Panc1 (cell line): ENCODE data around the gene ZNF695. TPM values are rescaled to one million over a fixed set of nuclear protein-coding genes. Genes with fewer than 3 reads are reported as not detected.

Experiments
- ATAC-seq: fragments of 200-7000 bp; cut with Tn5 transposase; 2 replicates; pipeline ENCODE4 v1.9.1; 2020; ENCODE audit warnings: mild to moderate bottlenecking, moderate library complexity
- BruUV-seq: library from RNA; stranded (reverse); fragments of 400-500 nt; replicated peaks from 2 replicates; lab custom pipeline; 2021; lab: Mats Ljungman, UMichigan
- CTCF ChIA-PET: fragments of 300-600 bp; sonication (Branson Sonifier 250); formaldehyde crosslinking; loops from one replicate; lab custom pipeline; 2022; ENCODE audit warnings: antibody characterized with exemption; lab: Charles Lee
- POLR2A ChIA-PET: fragments of 300-600 bp; sonication (Branson Sonifier 250); formaldehyde crosslinking; loops from one replicate; lab custom pipeline; 2022; ENCODE audit warnings: antibody characterized with exemption; lab: Charles Lee
- DNase-seq: peaks from one replicate; pipeline ENCODE4 v3.0.0-alpha.2; 2010; ENCODE audit warnings: low read depth, low spot score
- H3K27ac ChIP-seq: 2 replicates; pipeline ENCODE4 v1.5.1; 2011; ENCODE audit warnings: mild to moderate bottlenecking, low read length, inconsistent platforms
- H3K27me3 ChIP-seq: fragments of 200-500 bp; sonication (Bioruptor generic); 2 replicates; pipeline ENCODE4 v1.6.0; 2014; ENCODE audit warnings: low read length, inconsistent platforms; ENCODE audit not compliant: control insufficient read depth, insufficient read depth
- H3K36me3 ChIP-seq: fragments of 200-500 bp; sonication (Bioruptor generic); 2 replicates; pipeline ENCODE4 v1.5.1; 2014; ENCODE audit warnings: inconsistent platforms, mild to moderate bottlenecking, low read length, moderate library complexity; ENCODE audit not compliant: control insufficient read depth, insufficient read depth
- H3K4me1 ChIP-seq: 2 replicates; pipeline ENCODE4 v1.5.1; 2011; ENCODE audit warnings: inconsistent platforms, mild to moderate bottlenecking, low read length, moderate library complexity; ENCODE audit not compliant: control insufficient read depth, insufficient read depth
- H3K4me3 ChIP-seq, 2 experiments: 2 replicates each; pipeline ENCODE4 v1.5.1; 2011 to 2012; ENCODE audit warnings: low read depth in 2 of 2, low read length in 2 of 2, mild to moderate bottlenecking in 2 of 2, inconsistent platforms in 1 of 2, moderate library complexity in 1 of 2
- H3K9me3 ChIP-seq: fragments of 200-500 bp; sonication (Bioruptor generic); 2 replicates; pipeline ENCODE4 v1.5.1; 2014; ENCODE audit warnings: low read depth, mild to moderate bottlenecking, inconsistent platforms, low read length, moderate library complexity; ENCODE audit not compliant: control insufficient read depth, insufficient read depth
- CTCF ChIP-seq: fragments of 450-650 bp; IDR thresholded peaks from 2 replicates; pipeline ENCODE4 v1.5.1; 2017; ENCODE audit warnings: mild to moderate bottlenecking
- POLR2AphosphoS5 ChIP-seq: IDR thresholded peaks from 2 replicates; pipeline ENCODE4 v1.6.1; 2012; ENCODE audit warnings: mild to moderate bottlenecking, low read depth, low read length, moderate library complexity
- REST ChIP-seq, 2 experiments: IDR thresholded peaks; 2 replicates each; pipeline ENCODE4 v1.6.1; 2011 to 2012; ENCODE audit warnings: low read depth in 2 of 2, control low read depth in 1 of 2, low read length in 1 of 2, mild to moderate bottlenecking in 1 of 2, moderate library complexity in 1 of 2; ENCODE audit not compliant: insufficient read depth in 1 of 2
- SIN3A ChIP-seq: IDR thresholded peaks from 2 replicates; pipeline ENCODE4 v1.6.1; 2012; ENCODE audit warnings: low read depth, mild to moderate bottlenecking, low read length, moderate library complexity, borderline replicate concordance; ENCODE audit not compliant: insufficient read depth
- TCF7L2 ChIP-seq: IDR thresholded peaks from 2 replicates; pipeline ENCODE4 v1.6.1; 2011; ENCODE audit warnings: mild to moderate bottlenecking, low read depth, low read length, inconsistent platforms
- in situ Hi-C: cut with HindIII; loops from 2 replicates; pipeline ENCODE4 v1.10.0; 2016; ENCODE audit warnings: low sequenced_read_pairs, low pct_unique_long_range_greater_than_20kb
- intact Hi-C: fragments of 100-400 bp; cut with micrococcal nuclease; formaldehyde crosslinking; loops from one replicate; pipeline ENCODE4 v1.10.0; 2022; ENCODE audit not compliant: unreplicated experiment
- total RNA-seq: library from RNA; stranded (reverse); gene quantifications from one replicate; pipeline ENCODE4 v1.2.1, GENCODE V29; 2021; ENCODE audit not compliant: unreplicated experiment

ZNF695 gene
- total RNA-seq, 1 experiment from 2014 or later: 14.7 TPM

GRCh38 chr1:246951413-246951812, 56.4 kb downstream of the ZNF695 start:
- Histone ChIP-seq H3K9me3 (no peaks in the 10 kb centered on the region), H3K27ac (no peak overlapping the region), H3K4me3 (no peak overlapping the region), H3K27me3 (no peaks in the 10 kb centered on the region), H3K4me1 (no peaks in the 10 kb centered on the region), H3K36me3 (no peaks in the 10 kb centered on the region)
- BruUV-seq: no TSS peak
- intact Hi-C loops: no loop called here
- POLR2A ChIA-PET: no interaction called here
- no peak for TF ChIP-seq POLR2AphosphoS5
- no peak for TF ChIP-seq TCF7L2
- no peak for TF ChIP-seq CTCF
- TF ChIP-seq SIN3A: no peak
- TF ChIP-seq REST (IDR thresholded peaks at IDR 0.05; ENCODE audit: insufficient read depth in 1 of 2, low read depth in 2 of 2, low read length in 1 of 2): no peak
- in situ Hi-C loops: no loop called here
- CTCF ChIA-PET: no interaction called here
- ATAC-seq (no peak), DNase-seq (no peak)

GRCh38 chr1:246949956-246950355, 57.9 kb downstream of the ZNF695 start:
- DNase-seq (no peak), ATAC-seq (no peak)
- Histone ChIP-seq H3K27ac (no peak overlapping the region), H3K9me3 (no peaks in the 10 kb centered on the region), H3K36me3 (no peaks in the 10 kb centered on the region), H3K4me3 (no peak overlapping the region), H3K4me1 (no peaks in the 10 kb centered on the region), H3K27me3 (no peaks in the 10 kb centered on the region)
- TF ChIP-seq SIN3A (no peak), REST (IDR thresholded peaks at IDR 0.05; ENCODE audit: insufficient read depth in 1 of 2, low read depth in 2 of 2, low read length in 1 of 2) (no peak), POLR2AphosphoS5 (no peak), CTCF (no peak), TCF7L2 (no peak)
- CTCF ChIA-PET: no interaction called here
- POLR2A ChIA-PET: interaction anchor here (0.6 kb wide), 1 partner anchor 35 kb away, joined by 4 read pairs; no protein-coding TSS in a partner anchor
- intact Hi-C loops (no loop called here), in situ Hi-C loops (no loop called here)
- BruUV-seq: no TSS peak
